GM12801 (cell line): ENCODE results near the gene IFIT1.

Experiments
- CTCF ChIP-seq: IDR thresholded peaks from one replicate; pipeline ENCODE4 v1.5.1; 2011; ENCODE audit warnings: control low read depth; ENCODE audit not compliant: insufficient read length; ENCODE audit errors: extremely low read depth

The IFIT1 gene

GRCh38 chr10:89348481-89348880 is 43.9 kb upstream of the IFIT1 start:
- TF ChIP-seq CTCF = no peak

- TF ChIP-seq CTCF = no peak
These were observed 43.4 kb upstream of the IFIT1 start for GRCh38 chr10:89348975-89349374.

GRCh38 chr10:89351412-89351779 is 41.0 kb upstream of the IFIT1 start:
- TF ChIP-seq CTCF = no peak

- TF ChIP-seq CTCF = no peak
These were observed 40.4 kb upstream of the IFIT1 start for GRCh38 chr10:89351780-89352597.

- no peak for TF ChIP-seq CTCF
These were observed 39.6 kb upstream of the IFIT1 start for GRCh38 chr10:89352802-89353201.

GRCh38 chr10:89355394-89355931 is 37.0 kb upstream of the IFIT1 start:
- no peak for TF ChIP-seq CTCF

GRCh38 chr10:89357096-89357495 is 35.3 kb upstream of the IFIT1 start:
- TF ChIP-seq CTCF = no peak
